Stomach (tissue), 9 donors: ENCODE measurements around the gene C1QTNF8. TPM values are rescaled to one million over a fixed set of nuclear protein-coding genes. Genes with fewer than 3 reads are reported as not detected.

ENCODE experiments used
- DNase-seq, 2 donors: peaks; one replicate each; pipeline versions ENCODE4 v3.0.0 to v3.0.0-alpha.2; 2013 to 2019
- H3K27ac ChIP-seq, 5 donors: fragments of 200-600 bp in 4 of 5; sonication (generic) in 4 of 5; one replicate each; pipeline ENCODE4 v1.5.1; 2013 to 2019; ENCODE audit warnings: mild to moderate bottlenecking in 1 of 5, moderate library complexity in 1 of 5
- H3K27me3 ChIP-seq, 3 donors: fragments of 200-600 bp; sonication (generic); one replicate each; pipeline ENCODE4 v1.5.1; 2017 to 2019; ENCODE audit warnings: mixed run types in 1 of 3
- H3K36me3 ChIP-seq, 4 donors: fragments of 200-600 bp; sonication (generic); 1 replicate in 3 of 4; 2 replicates in 1 of 4; pipeline ENCODE4 v1.5.1; 2016 to 2019
- H3K4me1 ChIP-seq, 4 donors: fragments of 200-600 bp; sonication (generic); one replicate each; pipeline ENCODE4 v1.5.1; 2016 to 2019
- H3K4me3 ChIP-seq, 4 donors: fragments of 200-600 bp; sonication (generic) in 3 of 4; one replicate each; pipeline ENCODE4 v1.5.1; 2016 to 2019; ENCODE audit warnings: mild to moderate bottlenecking in 1 of 4
- H3K9me3 ChIP-seq, 4 donors: fragments of 200-600 bp; sonication (generic); one replicate each; pipeline ENCODE4 v1.5.1; 2016 to 2019
- EP300 ChIP-seq: sonication (generic); formaldehyde crosslinking; IDR thresholded peaks from one replicate; pipeline ENCODE4 v1.6.1; 2017; ENCODE audit warnings: antibody characterized with exemption
- POLR2A ChIP-seq, 4 donors: fragments of 450-650 bp; IDR thresholded peaks; one replicate each; pipeline ENCODE4 v1.6.1; 2016; ENCODE audit warnings: antibody characterized with exemption in 4 of 4, control low read depth in 2 of 4, mild to moderate bottlenecking in 1 of 4, moderate library complexity in 1 of 4
- POLR2AphosphoS5 ChIP-seq, 3 donors: sonication (generic); formaldehyde crosslinking; IDR thresholded peaks; one replicate each; pipeline ENCODE4 v1.6.1; 2016; ENCODE audit warnings: antibody characterized with exemption in 3 of 3
- WGBS, 5 donors: extraction: QIAGEN DNeasy Blood & Tissue Kit in 3 of 5; methylation state at CpG; one replicate each; pipeline versions ENCODE4 v1.1.5 to v1.1.7; 2013 to 2018; 5-methylcytosine and 5-hydroxymethylcytosine counted together
- intact Hi-C: fragments of 100-400 bp; cut with DNase I; formaldehyde crosslinking; loops from one replicate; pipeline ENCODE4 v1.15.1; 2023; ENCODE audit warnings: low total_unique reads
- polyA plus RNA-seq, 3 donors: library from polyadenylated mRNA; stranded (reverse); fragments of 200-250 nt; gene quantifications; one replicate each; pipeline ENCODE4 v1.2.3, GENCODE V29; 2013
- total RNA-seq, 5 donors: library from RNA; depleted of rRNA; stranded (reverse); fragments of >200 nt; gene quantifications; one replicate each; pipeline versions ENCODE4 v1.1.0 to v1.2.3, GENCODE V29; 2014 to 2016
- TF ChIP-seq, protein P1 (sequence below), 7 experiments: fragments of 450-650 bp in 4 of 7; fragments of 200-600 bp in 3 of 7; sonication (generic) in 3 of 7; IDR thresholded peaks; one replicate each; pipeline ENCODE4 v1.5.1; 2016 to 2019; ENCODE audit warnings: antibody characterized with exemption in 7 of 7, control low read depth in 2 of 7, mild to moderate bottlenecking in 1 of 7
- donor health status: healthy with polysubstance abuse.
- donor health status: Bipolar disorder and iron deficiency.
- donor health status: healthy.

The C1QTNF8 gene
- total and polyA plus RNA-seq, 8 donors: not detected

DNA sequence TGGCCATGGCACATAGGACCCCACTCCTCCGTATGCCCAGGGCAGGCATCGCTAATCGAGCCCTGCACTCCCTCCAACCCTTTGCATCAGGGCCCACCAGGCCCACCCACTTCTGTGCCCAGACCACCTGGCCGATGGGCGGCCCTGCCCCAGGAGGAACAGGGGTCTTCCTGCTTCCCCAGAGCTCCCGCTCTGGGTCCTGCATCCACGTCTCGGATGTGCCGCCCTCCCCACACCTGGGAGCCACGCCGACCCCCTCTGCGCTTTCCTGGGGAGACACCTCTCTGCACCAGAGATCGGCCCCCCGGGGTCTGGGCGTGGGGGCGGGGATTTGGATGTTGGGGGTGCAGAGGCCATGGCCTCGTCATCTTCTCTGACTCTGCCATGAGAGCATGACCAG is 44.6 kb downstream of the C1QTNF8 start:
- Histone ChIP-seq H3K36me3 (no peaks in the 10 kb centered on the region), H3K27ac (no peak overlapping the region), H3K4me3 (no peak overlapping the region), H3K9me3 (peaks cover 0 to 5% (median 4%) of the 10 kb centered on the region in 4 donors), H3K27me3 (peaks cover 0 to 99% (median 53%) of the 10 kb centered on the region in 3 donors), H3K4me1 (peaks cover 0 to 14% (median 12%) of the 10 kb centered on the region in 4 donors)
- 78 to 96% (median 92%) methylated on average over 3 to 17 of the region's 17 CpGs for WGBS, 5 donors
- intact Hi-C loops: loop anchor here (5.0 kb wide), 1 partner anchor 339 kb away; no protein-coding TSS in a partner anchor
- TF ChIP-seq, protein P1, sequence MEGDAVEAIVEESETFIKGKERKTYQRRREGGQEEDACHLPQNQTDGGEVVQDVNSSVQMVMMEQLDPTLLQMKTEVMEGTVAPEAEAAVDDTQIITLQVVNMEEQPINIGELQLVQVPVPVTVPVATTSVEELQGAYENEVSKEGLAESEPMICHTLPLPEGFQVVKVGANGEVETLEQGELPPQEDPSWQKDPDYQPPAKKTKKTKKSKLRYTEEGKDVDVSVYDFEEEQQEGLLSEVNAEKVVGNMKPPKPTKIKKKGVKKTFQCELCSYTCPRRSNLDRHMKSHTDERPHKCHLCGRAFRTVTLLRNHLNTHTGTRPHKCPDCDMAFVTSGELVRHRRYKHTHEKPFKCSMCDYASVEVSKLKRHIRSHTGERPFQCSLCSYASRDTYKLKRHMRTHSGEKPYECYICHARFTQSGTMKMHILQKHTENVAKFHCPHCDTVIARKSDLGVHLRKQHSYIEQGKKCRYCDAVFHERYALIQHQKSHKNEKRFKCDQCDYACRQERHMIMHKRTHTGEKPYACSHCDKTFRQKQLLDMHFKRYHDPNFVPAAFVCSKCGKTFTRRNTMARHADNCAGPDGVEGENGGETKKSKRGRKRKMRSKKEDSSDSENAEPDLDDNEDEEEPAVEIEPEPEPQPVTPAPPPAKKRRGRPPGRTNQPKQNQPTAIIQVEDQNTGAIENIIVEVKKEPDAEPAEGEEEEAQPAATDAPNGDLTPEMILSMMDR (IDR thresholded peaks at IDR 0.05): no peak
- TF ChIP-seq POLR2A (IDR thresholded peaks at IDR 0.05) (no peak), POLR2AphosphoS5 (IDR thresholded peaks at IDR 0.05) (no peak), EP300 (no peak)
- no peak for DNase-seq

DNA sequence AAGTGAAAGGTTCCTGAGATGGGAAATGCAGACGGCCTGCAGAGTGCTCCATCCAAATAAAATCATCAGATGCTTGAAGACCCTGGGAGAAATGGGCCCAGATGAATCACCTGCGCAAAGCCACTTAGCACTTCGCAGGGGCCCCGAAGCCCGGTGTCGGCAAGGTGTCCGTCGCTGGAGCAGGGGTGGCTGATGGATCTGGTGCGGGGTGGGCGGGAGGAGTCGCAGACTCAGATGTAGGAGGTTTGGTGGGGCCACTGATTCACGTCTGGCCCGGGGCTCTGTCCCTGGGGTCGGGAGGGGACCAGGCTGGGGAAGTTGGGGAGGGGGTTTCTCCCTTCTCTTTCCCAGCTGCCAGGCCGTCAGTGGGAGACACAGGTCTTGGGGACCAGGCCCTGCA is 45.1 kb downstream of the C1QTNF8 start:
- Histone ChIP-seq H3K27ac (no peak overlapping the region), H3K4me1 (peaks cover 0 to 14% (median 12%) of the 10 kb centered on the region in 4 donors), H3K9me3 (no peaks in the 10 kb centered on the region), H3K4me3 (no peak overlapping the region), H3K27me3 (peaks cover 0 to 99% (median 55%) of the 10 kb centered on the region in 3 donors), H3K36me3 (no peaks in the 10 kb centered on the region)
- TF ChIP-seq POLR2AphosphoS5 (IDR thresholded peaks at IDR 0.05) (no peak), EP300 (no peak), POLR2A (IDR thresholded peaks at IDR 0.05) (no peak)
- TF ChIP-seq, protein P1 (IDR thresholded peaks at IDR 0.05): no peak
- 66 to 80% (median 74%) methylated on average over 14 to 15 of the region's 15 CpGs for WGBS, 5 donors
- intact Hi-C loops: loop anchor here (5.0 kb wide), 1 partner anchor 339 kb away; no protein-coding TSS in a partner anchor
- no peak for DNase-seq

GRCh38 chr16:1050516-1050915 is 45.5 kb downstream of the C1QTNF8 start:
- Histone ChIP-seq H3K4me3 (no peak overlapping the region), H3K27me3 (peaks cover 0 to 99% (median 55%) of the 10 kb centered on the region in 3 donors), H3K36me3 (no peaks in the 10 kb centered on the region), H3K9me3 (no peaks in the 10 kb centered on the region), H3K4me1 (peaks cover 0 to 17% (median 12%) of the 10 kb centered on the region in 4 donors), H3K27ac (no peak overlapping the region)
- 52 to 63% (median 60%) methylated on average over 28 to 30 of the region's 30 CpGs for WGBS, 5 donors
- DNase-seq: no peak
- no peak for TF ChIP-seq POLR2A (IDR thresholded peaks at IDR 0.05)
- intact Hi-C loops: loop anchor here (5.0 kb wide), 1 partner anchor 338 kb away; no protein-coding TSS in a partner anchor

DNA sequence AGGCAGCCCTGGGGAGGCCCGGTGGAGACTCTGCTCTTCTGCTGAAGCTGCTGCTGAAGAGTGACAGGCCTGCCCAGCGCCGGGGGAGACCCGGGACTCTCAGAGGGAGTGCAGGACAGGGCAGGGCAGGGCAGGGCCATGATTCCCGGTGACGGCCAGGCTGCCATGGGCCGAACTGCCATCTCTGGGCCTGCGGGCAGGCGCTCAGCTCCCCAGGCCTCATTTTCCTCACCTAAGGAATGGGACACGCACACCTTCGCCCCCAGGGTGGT is 46.1 kb downstream of the C1QTNF8 start:
- DNase-seq: no peak
- no peaks in the 10 kb centered on the region for H3K9me3 ChIP-seq
- H3K27ac ChIP-seq: no peak overlapping the region
- no peaks in the 10 kb centered on the region for H3K36me3 ChIP-seq
- peaks cover 0 to 99% (median 55%) of the 10 kb centered on the region in 3 donors for H3K27me3 ChIP-seq
- intact Hi-C loops: loop anchor here (5.0 kb wide), 1 partner anchor 338 kb away; no protein-coding TSS in a partner anchor
- peaks cover 0 to 18% (median 13%) of the 10 kb centered on the region in 4 donors for H3K4me1 ChIP-seq
- H3K4me3 ChIP-seq: no peak overlapping the region
- TF ChIP-seq, protein P1 (IDR thresholded peaks at IDR 0.05): no peak
- no peak for TF ChIP-seq POLR2AphosphoS5 (IDR thresholded peaks at IDR 0.05)
- TF ChIP-seq POLR2A (IDR thresholded peaks at IDR 0.05): no peak
- no peak for TF ChIP-seq EP300
- WGBS, 5 donors: 78 to 85% (median 82%) methylated on average over 11 of the region's 11 CpGs
